ENCODE data around the gene STXBP6.

STXBP6 gene

DNA sequence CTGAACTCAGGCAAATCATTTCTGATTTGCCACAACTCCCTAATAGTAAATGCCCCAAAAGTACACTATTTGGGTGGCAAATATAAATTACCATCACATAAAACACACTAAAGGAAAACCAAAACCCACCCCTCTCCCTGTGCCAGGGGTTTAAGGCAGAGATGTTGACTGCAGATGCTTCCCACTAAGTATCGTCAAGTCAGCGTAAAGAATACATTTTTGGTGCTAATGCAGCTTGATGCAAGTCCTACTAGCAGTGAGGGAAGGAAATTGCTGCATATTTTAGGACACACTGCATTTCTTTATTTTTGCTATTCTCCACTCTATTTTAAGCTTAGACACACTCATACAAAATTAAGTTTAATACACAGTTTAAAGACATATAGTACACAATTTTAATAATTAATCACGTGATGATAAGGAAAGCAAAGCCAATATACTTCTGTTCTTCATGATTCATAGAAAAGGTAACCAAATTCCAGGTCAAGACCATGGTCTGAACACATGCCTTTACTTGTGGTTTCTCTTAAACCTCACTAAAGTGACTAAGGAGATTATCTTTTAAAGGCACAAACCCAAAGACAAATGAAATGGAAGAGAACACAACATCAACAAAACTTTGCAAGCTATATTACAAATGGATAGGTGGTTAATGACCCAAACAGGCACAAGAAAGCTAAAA is 162.2 kb downstream of the STXBP6 start:
- DNase-seq (ENCODE audit: low read depth, low spot score) = no peak

DNA sequence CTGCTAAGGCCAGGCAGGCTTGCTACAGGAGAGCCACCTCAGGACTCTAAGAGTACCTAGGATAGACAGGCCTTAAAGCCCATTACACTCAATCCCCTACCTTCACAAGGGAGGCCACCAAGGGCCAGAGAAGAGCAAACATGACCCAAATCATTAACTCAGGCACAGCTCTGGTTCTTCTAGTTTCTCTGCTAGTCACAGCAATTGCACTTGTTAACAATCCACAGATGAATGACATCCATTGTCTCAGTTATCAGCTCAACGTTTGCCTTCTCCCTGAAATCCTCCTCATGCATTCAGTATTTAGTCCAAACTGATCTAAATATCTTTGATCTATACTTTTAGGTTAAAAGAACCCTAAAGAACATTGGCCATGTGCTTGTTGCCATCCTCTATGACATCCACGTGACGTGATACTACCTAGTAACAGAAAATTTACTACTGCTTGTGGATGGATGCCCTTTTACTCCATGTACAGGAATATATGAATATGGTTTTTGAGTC is 164.5 kb downstream of the STXBP6 start:
- no peak for DNase-seq (ENCODE audit: low read depth, low spot score)

DNA sequence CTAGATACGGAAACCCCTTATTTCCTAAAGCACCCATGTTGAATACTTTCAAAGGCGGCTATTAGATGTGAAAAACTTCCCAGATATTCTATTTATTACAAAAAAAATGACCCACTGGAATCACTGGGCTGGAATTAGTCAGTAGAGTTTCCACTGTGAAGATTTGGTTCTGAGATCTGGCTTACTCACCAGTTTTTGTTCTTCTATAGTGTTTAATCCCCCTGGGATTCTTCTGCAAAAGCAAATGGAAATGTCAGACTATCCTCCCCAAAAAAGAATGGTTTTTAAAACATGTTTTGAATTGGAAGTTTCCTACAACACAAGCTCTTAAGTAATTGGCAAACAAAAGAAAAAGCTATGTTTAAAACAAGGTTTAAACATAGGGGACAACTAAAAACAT is 166.4 kb downstream of the STXBP6 start:
- DNase-seq (ENCODE audit: low read depth, low spot score) = no peak

DNA sequence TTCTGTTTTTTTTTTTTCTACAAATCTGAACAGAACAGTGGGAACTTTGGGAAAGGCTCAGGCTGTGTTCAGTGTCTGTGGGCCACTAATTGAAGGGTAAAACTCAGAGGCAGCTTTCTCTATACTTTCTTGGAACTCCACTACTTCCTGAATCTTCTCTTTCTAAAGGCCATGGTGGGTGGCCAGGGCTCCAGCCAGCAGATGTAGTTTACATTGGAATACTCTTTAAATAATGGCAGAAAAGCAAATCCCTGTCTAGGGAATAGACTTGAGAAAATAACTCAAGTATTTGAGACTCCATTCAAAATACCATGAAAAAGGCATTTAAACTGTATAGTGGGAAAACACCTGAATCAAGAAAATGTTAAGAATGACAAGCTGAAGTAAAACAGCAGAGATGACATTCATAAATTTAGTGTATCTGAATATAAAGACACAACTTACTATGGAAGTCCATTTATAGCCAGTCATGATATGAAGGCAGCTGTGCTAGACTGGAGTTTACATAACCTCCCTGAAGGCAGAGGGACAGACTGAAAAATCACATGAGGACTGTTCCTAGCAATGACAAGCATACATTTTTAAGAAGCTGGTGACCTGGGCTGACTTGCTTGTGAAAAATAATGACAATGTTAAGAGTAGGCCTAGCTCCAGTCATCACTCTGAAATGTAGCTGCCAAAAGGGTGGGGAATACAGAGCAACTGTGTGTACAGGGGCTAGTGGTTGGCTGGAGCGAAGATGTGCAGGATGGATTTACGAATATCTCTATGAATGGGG is 168.6 kb downstream of the STXBP6 start:
- DNase-seq (ENCODE audit: low read depth, low spot score) = no peak

DNA sequence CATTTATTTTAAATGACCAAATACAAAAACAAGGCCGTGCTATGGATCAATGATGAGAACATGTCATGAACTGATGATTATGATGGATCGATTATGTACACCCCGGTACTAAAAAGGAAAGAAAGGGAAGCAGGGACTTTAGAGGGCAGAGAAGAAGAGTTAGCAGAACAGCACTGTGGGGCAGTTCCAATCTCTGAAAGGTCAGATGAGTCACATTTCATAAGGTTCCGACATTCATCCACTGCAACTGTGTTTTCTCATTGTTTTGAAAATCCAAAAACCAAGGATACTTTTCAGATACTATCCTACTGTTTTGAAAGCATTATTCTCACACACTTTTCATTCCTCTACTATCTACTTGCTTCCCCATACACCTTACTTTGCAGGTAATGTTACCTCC is 169.3 kb downstream of the STXBP6 start:
- DNase-seq (ENCODE audit: low read depth, low spot score) = no peak

DNA sequence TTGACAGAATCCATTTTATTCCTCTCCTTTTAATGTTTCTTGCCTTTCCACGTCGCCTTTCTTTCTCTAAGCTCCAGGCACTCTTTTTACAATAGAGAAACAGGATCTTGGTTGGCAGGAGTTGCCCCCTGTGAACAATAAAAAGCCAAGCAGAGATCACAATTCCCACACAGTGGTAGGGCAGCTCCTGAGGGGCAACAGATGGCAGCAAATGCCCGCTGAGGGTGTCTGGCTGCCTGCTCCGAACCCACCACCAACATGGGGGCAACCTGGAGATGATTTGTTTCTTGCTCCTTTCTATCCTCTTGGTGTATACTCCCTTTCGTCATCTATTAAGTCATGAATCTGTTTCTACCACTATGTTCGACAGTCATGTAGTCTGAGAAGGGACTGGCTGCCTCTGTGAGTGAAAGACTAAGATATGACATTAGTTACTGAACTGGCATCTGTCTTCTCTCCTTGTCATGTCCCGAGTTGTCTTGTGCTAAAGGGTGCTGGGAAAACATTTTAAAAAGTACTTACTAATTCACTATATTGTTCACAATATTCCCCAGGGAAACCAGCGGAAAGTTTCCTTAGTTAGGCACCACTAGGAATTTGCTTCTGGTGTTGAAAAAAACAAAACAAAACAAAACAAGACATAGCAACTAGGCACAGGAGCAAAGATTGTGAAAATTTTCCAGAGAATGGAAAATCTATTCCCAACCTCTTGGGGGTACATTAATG is 170.1 kb downstream of the STXBP6 start:
- DNase-seq (ENCODE audit: low read depth, low spot score) = no peak

DNA sequence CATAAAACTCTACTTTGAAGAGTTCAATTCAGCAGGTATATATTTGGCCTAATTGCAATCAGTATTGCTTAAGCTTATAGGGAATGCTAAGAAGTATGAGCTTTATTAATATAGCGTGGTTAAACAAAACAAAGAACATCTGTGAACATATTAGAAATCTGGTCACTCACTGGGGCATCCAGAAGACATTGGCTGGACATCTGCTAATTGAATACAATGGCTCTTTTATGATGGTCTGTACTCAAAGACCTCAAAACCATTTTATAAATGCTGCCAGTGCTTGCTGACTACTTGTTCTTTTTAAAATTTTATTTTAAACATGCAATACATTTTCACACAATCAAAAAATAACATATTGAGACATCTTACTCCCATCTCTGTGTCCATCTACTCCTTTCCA is 173.0 kb downstream of the STXBP6 start:
- no peak for DNase-seq (ENCODE audit: low read depth, low spot score)

DNA sequence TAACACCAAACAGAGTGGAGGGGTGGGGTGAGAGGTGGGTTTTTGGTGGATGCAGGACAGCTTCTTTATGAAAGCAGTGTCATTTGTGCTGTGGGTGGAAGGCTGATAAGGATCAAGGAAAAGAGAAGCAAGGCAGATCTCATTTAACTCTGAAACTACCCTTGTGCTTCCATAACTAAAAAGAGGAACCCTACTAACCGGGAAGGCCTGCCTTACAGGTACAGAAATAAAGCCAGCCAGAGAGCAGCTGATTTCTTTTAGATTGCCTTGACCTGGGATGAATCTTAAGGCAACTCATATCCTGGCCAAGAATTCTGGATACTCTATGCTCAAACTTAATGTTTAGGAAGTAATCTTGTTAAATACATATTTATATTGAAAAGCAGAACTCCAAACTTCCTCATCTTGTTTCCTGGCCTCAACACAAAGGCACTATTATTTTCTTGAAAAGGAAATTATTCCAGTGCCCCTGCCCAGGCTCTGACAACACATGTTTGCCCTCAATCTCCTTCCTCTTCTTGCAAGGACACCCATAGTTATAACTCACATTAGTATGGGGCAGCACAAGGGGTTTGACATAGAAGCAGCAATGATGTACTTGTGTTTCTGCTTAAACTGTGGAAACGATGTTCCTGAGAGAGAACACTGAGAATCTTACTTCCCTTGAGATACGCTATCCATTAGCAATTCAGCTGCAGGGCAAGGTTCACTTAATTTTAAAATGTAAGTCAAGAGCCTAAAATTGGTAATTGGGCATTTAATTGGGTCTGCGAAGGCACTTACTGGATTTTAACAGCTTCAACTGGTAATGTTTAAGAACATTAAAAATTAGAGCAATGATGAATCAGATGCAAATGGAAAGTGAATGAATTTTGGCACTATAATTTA is 173.7 kb downstream of the STXBP6 start:
- no peak for DNase-seq (ENCODE audit: low read depth, low spot score)

DNA sequence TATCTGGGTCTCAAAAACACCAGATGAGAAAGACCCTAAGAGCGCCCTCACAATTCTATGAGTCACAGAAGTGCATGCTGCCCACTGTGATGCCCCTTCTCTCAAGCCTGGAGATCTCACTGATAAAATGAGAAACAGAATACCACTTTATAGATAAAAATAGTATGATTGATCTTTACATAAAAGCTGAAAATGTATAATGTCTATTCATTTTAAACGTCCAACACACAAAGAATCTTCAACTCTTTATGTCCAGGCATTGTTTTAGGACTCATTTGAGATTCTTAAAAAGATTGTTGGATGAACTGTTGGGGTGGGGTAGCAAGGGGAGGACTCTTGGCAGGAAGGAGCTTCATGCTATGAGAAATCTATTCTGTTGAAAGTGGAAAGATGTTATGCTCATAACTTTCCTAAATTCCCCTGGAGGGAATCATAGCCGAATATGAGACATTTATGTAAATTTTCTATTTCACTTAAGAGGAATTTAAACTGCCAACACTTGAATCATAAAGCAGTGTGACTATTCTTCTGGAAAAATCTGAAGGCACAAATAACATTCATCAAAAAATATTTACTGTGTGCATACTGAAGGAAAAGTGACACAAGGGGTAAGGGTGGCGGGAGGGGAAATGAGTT is 174.6 kb downstream of the STXBP6 start:
- DNase-seq (ENCODE audit: low read depth, low spot score) = no peak

DNA sequence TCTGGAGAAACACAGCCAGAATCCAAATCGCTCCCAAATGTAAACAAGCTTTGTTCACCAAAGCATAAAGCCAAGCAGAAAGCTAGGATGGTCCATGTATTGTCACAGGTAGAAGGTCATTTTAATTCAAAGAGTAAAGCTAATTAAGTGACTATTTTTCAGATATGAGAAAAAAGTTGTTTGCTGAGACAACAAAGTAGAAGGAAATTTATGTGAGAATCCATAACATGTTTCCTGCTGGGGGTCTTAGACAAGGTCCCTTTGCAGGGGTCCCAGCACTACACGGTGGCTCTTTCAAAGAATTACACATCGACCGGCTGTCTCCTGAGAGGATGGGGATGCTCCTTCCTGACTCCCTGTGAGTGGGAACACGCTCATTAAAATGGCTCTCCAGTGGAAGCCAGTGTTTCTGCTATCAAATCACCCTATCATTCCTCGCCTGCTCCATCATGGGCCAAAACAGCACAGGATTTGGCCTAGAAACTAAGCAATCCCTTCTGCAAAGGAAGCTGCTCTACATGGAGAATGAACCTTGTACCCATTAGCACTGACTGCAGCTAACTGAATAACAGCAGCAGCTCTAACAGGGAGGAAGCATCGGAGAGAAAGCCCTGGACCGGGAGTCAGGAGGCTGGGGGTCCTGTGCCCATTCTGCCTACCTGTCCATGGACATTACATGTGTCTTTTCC is 175.3 kb downstream of the STXBP6 start:
- no peak for DNase-seq (ENCODE audit: low read depth, low spot score)

DNA sequence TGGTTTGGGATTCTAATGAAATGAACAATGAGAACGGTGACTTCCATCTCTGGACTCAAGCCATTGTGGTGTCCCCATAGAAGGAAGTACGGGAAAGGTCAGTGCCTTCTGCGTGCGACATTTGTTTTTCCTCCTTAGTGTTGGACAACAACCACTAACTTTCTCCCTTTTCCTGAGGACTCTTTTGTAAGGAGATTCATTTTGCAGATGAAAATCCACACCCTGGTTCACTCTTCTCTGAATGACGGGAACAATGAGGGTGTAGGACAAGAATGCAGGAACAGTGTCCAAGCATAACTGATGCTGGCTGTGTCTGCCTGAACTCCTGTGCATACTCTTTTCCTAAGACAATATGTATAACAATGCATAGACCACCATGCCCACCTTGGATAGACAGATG is 176.4 kb downstream of the STXBP6 start:
- no peak for DNase-seq (ENCODE audit: low read depth, low spot score)

DNA sequence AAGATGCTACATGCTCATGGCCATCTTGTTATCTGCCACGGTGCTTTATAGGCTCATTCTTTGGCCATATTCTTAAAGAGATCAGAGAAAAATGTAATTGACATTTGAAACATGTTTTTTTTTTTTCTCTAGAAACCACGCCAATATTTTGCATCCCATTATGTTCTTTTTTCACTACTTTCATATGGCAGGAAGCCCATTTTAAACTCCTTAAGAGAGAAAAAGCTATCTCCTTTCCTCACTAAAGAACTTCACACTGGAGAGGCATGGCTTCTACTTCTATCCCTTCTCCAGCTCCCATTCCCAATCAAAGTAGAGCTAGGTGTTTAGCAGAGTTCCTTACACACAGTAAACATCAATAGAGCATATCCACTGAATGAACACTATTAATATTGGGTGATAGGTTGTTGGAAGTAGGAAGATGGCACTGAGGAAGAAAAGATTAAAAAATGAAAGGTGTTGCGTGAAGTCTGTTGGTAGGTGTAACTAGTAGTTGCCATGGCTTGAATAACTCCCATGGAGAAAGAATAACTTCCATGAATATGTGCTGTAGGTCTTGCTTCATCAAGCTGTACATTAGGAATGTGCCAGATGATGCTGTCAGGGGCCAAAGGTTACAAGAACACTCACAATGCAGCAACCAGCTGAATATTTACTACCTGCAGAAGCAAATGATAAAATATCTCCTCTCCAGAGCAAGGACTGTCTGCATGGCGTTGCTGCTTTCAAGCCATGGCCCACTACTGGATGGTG is 178.8 kb downstream of the STXBP6 start:
- no peak for DNase-seq (ENCODE audit: low read depth, low spot score)

DNA sequence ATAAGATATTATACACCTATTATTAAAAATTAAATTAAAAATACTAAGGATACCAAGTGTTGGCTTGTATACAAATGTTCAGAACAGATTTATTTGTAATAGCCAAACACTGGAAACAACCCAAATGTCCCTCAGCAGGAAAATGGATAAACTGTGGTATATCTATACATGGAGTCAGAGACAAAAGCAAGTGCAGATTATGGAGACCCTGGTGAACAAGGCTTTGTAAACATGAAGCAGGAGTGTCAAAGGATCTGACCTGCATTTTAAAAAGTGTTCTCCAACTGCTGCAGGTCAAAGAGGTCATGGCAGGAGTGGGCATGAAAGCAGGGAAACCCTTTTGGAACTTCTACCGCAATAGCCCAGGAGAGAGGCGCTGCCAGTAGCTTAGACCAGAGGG is 181.6 kb downstream of the STXBP6 start:
- no peak for DNase-seq (ENCODE audit: low read depth, low spot score)

DNA sequence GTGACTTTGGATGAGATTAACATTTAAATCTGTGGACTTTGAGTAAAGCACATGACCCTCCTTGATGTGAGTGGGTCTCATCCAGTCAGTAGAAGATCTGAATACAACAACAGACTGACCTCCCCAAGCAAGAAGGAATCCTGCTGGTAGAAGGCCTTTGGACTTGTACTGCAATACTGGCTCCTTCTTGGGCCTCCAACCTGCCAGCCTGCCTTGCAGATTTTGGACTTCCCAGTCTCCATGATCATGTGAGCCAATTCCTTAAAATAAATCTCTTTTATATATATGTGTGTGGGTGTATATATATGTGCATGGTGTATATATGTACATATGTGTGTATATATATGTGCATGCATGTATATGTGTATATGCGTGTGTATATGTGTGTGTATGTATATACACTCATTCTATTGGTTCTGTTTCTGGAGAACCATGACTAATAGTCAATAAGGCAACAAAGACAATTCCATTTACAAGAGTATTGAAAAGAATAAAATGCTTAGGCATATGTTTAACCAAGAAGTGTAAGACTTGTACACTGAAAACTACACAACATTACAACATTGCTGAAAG is 183.8 kb downstream of the STXBP6 start:
- DNase-seq (ENCODE audit: low read depth, low spot score) = no peak

DNA sequence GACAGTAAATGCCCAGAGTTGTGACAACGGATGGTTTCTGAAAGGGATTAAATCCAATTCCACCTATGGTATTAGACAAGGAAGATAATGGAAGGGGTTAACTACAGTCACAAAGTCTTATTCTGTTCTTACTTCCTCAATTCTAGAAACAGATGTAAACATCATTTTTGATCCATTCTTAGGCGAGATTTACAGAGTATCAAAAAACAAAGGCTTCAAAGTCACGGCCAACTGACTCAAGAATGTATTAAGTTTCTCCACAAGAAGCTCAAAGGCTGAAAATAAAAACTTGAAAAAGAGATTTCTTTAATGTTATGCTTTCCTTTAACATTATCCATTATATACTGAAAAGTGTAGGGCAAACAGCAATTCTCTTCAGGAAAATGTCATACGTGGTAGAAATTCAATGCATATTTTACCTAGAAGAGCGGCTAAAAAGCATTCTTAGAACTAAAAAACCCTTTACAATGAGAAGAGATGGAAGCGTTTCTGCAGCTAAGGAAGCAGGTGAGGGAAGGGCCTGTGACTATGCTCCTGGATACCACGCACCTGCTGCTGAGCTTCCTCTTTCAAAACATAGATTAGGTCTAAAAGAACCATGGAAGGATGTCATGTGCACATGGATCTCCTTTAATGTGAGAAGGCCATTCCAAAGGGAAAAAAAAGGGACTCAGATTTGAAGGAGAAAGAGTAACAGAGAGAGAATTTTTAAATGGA is 185.8 kb downstream of the STXBP6 start:
- DNase-seq (ENCODE audit: low read depth, low spot score) = no peak

DNA sequence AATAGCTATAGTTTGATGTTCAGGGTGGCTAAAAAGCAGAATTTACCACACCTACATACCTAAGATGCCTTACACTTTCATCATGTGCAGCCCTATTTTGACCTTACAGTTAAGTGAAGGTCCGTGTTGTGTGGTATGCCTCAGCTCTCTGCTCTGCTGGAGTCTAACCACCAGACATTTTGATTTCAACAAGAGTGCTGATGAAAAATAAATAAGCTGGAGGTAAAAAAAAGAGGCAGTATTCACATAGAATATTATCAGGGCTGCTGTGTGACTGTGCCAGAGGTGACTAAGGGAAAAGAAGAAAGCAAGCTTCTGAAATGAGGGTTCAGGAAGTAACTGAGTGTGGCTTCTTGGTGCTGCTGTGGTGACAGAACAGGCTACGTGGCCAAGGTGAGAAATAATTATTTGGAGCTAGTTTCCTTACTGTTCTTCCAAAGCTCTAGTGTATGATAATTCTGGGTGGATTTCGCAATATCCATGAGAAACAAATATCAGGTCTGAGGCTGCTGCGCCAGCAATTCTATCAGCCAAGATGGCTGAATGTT is 188.8 kb downstream of the STXBP6 start:
- DNase-seq (ENCODE audit: low read depth, low spot score) = no peak

DNA sequence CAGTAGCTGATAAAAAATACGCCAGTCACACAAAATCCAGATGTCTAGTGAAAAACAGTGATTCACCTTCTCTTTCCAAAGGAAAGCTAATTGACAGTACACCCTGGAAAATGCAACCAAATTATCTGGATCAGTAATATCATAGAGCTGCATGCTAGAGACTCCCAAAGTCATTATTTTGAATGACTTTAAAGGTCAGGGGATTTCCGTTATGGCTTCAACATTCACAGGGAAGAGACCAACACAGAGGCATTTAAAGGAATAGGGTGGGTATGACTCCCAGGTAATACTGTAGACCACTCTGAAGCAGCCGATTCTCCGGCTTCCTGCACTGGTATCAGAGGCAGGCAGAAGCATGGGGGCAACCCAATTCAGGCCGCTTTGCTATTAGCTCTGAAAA is 190.4 kb downstream of the STXBP6 start:
- no peak for DNase-seq (ENCODE audit: low read depth, low spot score)

DNA sequence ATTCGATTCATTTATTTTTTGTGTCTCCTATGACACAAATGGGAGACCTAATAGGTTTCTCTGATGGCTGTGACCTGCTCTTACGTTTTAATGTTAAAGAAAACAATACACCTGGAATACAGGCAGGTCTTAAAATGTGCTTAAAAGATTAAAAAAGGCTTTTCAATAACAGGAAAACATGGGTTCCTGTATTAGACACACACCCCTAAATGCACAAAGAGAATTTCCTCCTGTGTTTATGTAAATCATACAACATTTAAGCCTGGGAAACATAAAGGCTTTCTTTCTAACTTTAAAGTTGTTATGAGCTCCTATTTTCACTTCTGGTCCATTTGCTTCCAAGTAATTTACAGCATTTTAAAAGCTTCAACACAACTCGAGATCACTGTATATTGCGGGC is 191.3 kb downstream of the STXBP6 start:
- DNase-seq (ENCODE audit: low read depth, low spot score) = no peak

All from activated naive CD8-positive, alpha-beta T cell treated with anti-CD3 and anti-CD28 coated beads, Interleukin-2, amount 50 U/mL, for 16 hours (primary cell).